B cell (primary cell): ENCODE results near the gene ARHGAP4. TPM values are rescaled to one million over a fixed set of nuclear protein-coding genes. Genes with fewer than 3 reads are reported as not detected.

ENCODE experiments used
- ATAC-seq: fragments of 200-7000 bp; cut with Tn5 transposase; one replicate; pipeline ENCODE4 v1.10.0; 2021; ENCODE audit warnings: low read depth, mild to moderate bottlenecking, moderate number of reproducible peaks, moderate library complexity
- CTCF ChIA-PET: fragments of 350-600 bp; sonication (Branson Sonifier 250); formaldehyde crosslinking; loops from one replicate; lab custom pipeline; 2021; ENCODE audit warnings: antibody characterized with exemption, inconsistent platforms; lab: Charles Lee
- POLR2A ChIA-PET: fragments of 350-600 bp; sonication (Branson Sonifier 250); formaldehyde crosslinking; loops from one replicate; lab custom pipeline; 2021; ENCODE audit warnings: antibody characterized with exemption; lab: Charles Lee
- DNase-seq: peaks from one replicate; pipeline ENCODE4 v3.0.0; 2013
- H2AFZ ChIP-seq: 2 replicates; pipeline ENCODE4 v1.6.1; 2012; ENCODE audit warnings: mild to moderate bottlenecking, low read depth, low read length; ENCODE audit not compliant: insufficient read depth, poor library complexity, severe bottlenecking
- H3K27ac ChIP-seq, 2 donors: 1 replicate in 1 of 2; 2 replicates in 1 of 2; pipeline ENCODE4 v1.5.1; 2012 to 2013; ENCODE audit warnings: low read length in 2 of 2, mild to moderate bottlenecking in 2 of 2, moderate library complexity in 1 of 2
- H3K27me3 ChIP-seq, 4 experiments: fragments of 200-600 bp in 1 of 4; sonication (generic) in 1 of 4; replicated peaks in 1 of 4; 1 replicate in 2 of 4; 2 replicates in 2 of 4; pipeline versions ENCODE4 v1.6.1 to v1.7.0; 2013 to 2016; ENCODE audit warnings: low read length in 3 of 4, mild to moderate bottlenecking in 2 of 4, mixed read lengths in 1 of 4, moderate library complexity in 1 of 4; ENCODE audit not compliant: insufficient read depth in 4 of 4, control insufficient read depth in 3 of 4; ENCODE audit errors: control extremely low read depth in 1 of 4
- H3K36me3 ChIP-seq, 2 experiments: replicated peaks in 1 of 2; 1 replicate in 1 of 2; 2 replicates in 1 of 2; pipeline versions ENCODE4 v1.6.1 to v1.7.1; 2013; ENCODE audit warnings: low read length in 1 of 2; ENCODE audit not compliant: insufficient read depth in 2 of 2, control insufficient read depth in 1 of 2; ENCODE audit errors: control extremely low read depth in 1 of 2, extremely low read depth in 1 of 2
- H3K4me1 ChIP-seq, 2 donors: fragments of 200-600 bp in 1 of 2; sonication (generic) in 1 of 2; 1 replicate in 1 of 2; 2 replicates in 1 of 2; pipeline versions ENCODE4 v1.5.1 to v1.6.1; 2013 to 2017; ENCODE audit warnings: low read length in 2 of 2; ENCODE audit not compliant: control insufficient read depth in 2 of 2, insufficient read depth in 2 of 2
- H3K4me2 ChIP-seq: replicated peaks from 2 replicates; pipeline ENCODE3; 2012; ENCODE audit warnings: mild to moderate bottlenecking, low read depth, low read length; ENCODE audit not compliant: poor library complexity, severe bottlenecking
- H3K4me3 ChIP-seq, 5 experiments: fragments of 200-600 bp in 1 of 5; sonication (generic) in 1 of 5; 1 replicate in 3 of 5; 2 replicates in 2 of 5; pipeline versions ENCODE4 v1.5.1 to v1.7.0; 2011 to 2016; ENCODE audit warnings: low read length in 4 of 5, mild to moderate bottlenecking in 4 of 5, low read depth in 2 of 5, control low read depth in 1 of 5, moderate library complexity in 1 of 5; ENCODE audit not compliant: insufficient read depth in 1 of 5; ENCODE audit errors: control extremely low read depth in 1 of 5, extremely low read depth in 1 of 5
- H3K79me2 ChIP-seq: fragments of 200-600 bp; sonication (generic); one replicate; pipeline ENCODE4 v1.6.0; 2016; ENCODE audit warnings: low read length; ENCODE audit not compliant: control insufficient read depth, insufficient read depth
- H3K9ac ChIP-seq: fragments of 200-600 bp; sonication (generic); 2 replicates; pipeline ENCODE4 v1.6.1; 2017; ENCODE audit warnings: mild to moderate bottlenecking, low read length, moderate library complexity
- H3K9me3 ChIP-seq, 3 donors: one replicate each; pipeline versions ENCODE4 v1.6.1 to v1.7.1; 2013; ENCODE audit warnings: low read length in 2 of 3; ENCODE audit not compliant: control insufficient read depth in 2 of 3, insufficient read depth in 1 of 3; ENCODE audit errors: control extremely low read depth in 1 of 3
- H4K20me1 ChIP-seq: 2 replicates; pipeline ENCODE4 v1.6.0; 2012; ENCODE audit warnings: mild to moderate bottlenecking, low read length; ENCODE audit not compliant: insufficient read depth, control insufficient read depth, poor library complexity, severe bottlenecking
- H3K27ac Mint-ChIP-seq: one replicate; pipeline ENCODE4 v1.8.0; 2021; ENCODE audit warnings: mixed read lengths
- H3K27me3 Mint-ChIP-seq: one replicate; pipeline ENCODE4 v1.8.0; 2021; ENCODE audit warnings: mixed read lengths
- H3K4me1 Mint-ChIP-seq: one replicate; pipeline ENCODE4 v1.8.0; 2021; ENCODE audit warnings: mixed read lengths
- H3K4me3 Mint-ChIP-seq: one replicate; pipeline ENCODE4 v1.8.0; 2021; ENCODE audit warnings: mixed read lengths
- H3K9me3 Mint-ChIP-seq: one replicate; pipeline ENCODE4 v1.8.0; 2022; ENCODE audit warnings: mixed read lengths; ENCODE audit not compliant: insufficient read depth
- CTCF ChIP-seq: fragments of 200-600 bp; IDR thresholded peaks from one replicate; pipeline ENCODE4 v1.8.0; 2022; ENCODE audit warnings: antibody characterized with exemption, mild to moderate bottlenecking
- EZH2 ChIP-seq: IDR thresholded peaks from 2 replicates; pipeline ENCODE4 v1.6.1; 2012; ENCODE audit warnings: borderline replicate concordance, low read depth, mild to moderate bottlenecking, moderate library complexity, low read length; ENCODE audit not compliant: insufficient read depth, poor library complexity, severe bottlenecking
- WGBS: methylation state at CpG from one replicate; pipeline ENCODE4 v1.1.5; 2013; ENCODE audit warnings: missing lambda C conversion rate; ENCODE audit not compliant: insufficient coverage; 5-methylcytosine and 5-hydroxymethylcytosine counted together
- intact Hi-C: fragments of 100-400 bp; cut with micrococcal nuclease; formaldehyde crosslinking; loops from one replicate; pipeline ENCODE4 v1.10.0; 2022
- polyA plus RNA-seq: library from polyadenylated mRNA; depleted of rRNA; stranded (reverse); fragments of >200 nt; gene quantifications from 2 replicates; pipeline ENCODE4 v1.2.3, GENCODE V29; 2012
- total RNA-seq, 2 donors: library from RNA; stranded (reverse); fragments of 120-200 nt in 1 of 2; gene quantifications; 1 replicate in 1 of 2; 2 replicates in 1 of 2; pipeline versions ENCODE4 v1.2.3 to v1.2.4, GENCODE V29; 2013 to 2022

The ARHGAP4 gene
- total and polyA plus RNA-seq, 2 donors (not counting 1 experiment from before 2014, with no cell fraction given) = 242 to 711 TPM

DNA sequence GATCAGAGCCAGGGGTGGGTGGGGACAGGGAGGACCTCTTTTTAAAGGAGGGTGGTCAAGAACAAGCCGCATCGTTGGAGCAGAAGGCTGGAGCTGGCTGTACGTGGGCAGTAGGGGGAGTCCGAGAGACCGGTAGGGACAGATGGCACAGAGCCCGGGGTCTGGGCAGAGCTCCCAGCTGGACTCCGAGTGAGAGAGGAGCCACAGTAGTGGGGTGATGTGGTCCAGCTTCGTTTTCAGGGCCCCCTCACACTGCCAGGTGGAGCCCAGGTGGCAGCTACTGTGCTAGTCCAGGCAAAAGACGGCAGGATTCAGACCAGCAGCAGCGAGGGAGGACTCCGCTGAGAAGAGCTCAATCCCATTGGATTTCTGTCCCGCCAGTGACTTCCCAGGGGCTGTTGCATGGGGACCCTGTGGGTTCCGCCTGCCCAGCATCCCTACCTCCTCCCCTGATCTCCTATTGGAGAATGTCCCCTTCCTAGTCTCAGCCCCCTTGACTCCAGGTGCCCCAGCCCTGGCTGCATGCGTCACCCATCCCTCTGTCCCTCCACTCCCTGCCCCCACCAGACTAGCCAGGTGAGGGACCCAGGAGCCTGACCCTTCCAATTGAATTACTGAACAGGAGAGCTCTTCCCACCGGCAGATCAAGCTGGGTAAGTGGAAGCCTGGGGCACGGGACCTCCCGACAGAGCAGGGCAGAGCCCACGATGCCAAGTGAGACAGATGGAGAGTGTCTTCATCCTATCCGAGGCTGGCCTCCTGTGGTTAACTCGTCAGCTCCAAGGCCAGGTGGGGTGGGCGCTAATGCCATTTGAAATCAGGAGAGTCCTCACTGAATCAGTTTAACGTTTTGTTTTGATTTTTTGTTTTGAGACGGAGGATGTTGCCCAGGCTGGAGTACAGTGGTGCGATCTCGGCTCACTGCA lies 2.9 kb downstream of the ARHGAP4 start:
- peaks cover 41% of the 10 kb centered on the region for H3K79me2 ChIP-seq
- Mint-ChIP-seq H3K27ac (peak overlapping the region; percentile 98), H3K4me3 (peak overlapping the region; percentile 96), H3K27me3 (no peaks in the 10 kb centered on the region), H3K9me3 (no peaks in the 10 kb centered on the region), H3K4me1 (peaks cover 37% of the 10 kb centered on the region)
- peaks cover 0 to 27% of the 10 kb centered on the region in 2 experiments for H3K36me3 ChIP-seq
- no peaks in the 10 kb centered on the region for H3K9me3 ChIP-seq
- ATAC-seq (no peak), DNase-seq (no peak)
- peaks cover 36 to 51% of the 10 kb centered on the region in 2 donors for H3K4me1 ChIP-seq
- peaks cover 37% of the 10 kb centered on the region for H4K20me1 ChIP-seq
- ChIA-PET CTCF (interaction anchor here (0.9 to 13.1 kb wide), 10 partner anchors 10 to 160 kb away, joined by 3 to 325 read pairs (median 6); partner anchors contain the start of genes IDH3G, NAA10, RENBP and SSR4), POLR2A (interaction anchor here (0.8 to 5.2 kb wide), 6 partner anchors 12 to 29 kb away, joined by 3 to 58 read pairs (median 4); partner anchors contain the start of genes NAA10 and RENBP)
- H3K4me2 ChIP-seq = peak overlapping the region; percentile 98
- H2AFZ ChIP-seq = no peak overlapping the region
- H3K27me3 ChIP-seq = no peaks in the 10 kb centered on the region
- H3K4me3 ChIP-seq = no peak overlapping the region
- intact Hi-C loops = no loop called here
- peak overlapping the region in 1 of 2 donors; percentile 31 for H3K27ac ChIP-seq
- TF ChIP-seq EZH2 (no peak), CTCF (peak; percentile 10)
- no peak overlapping the region for H3K9ac ChIP-seq
- 52% methylated on average over 19 of the region's 25 CpGs for WGBS
